OCI-LY7 (cell line): Measurements from ENCODE around the gene DPEP1. TPM values are rescaled to one million over a fixed set of nuclear protein-coding genes. Genes with fewer than 3 reads are reported as not detected.

ENCODE experiments used
- BruUV-seq: library from RNA; stranded (reverse); fragments of 400-500 nt; replicated peaks from 2 replicates; lab custom pipeline; 2021; lab: Mats Ljungman, UMichigan
- CTCF ChIA-PET: fragments of 300-600 bp; sonication (Branson Sonifier 250); formaldehyde crosslinking; loops from one replicate; lab custom pipeline; 2022; ENCODE audit warnings: antibody characterized with exemption; ENCODE audit not compliant: unreplicated experiment; lab: Charles Lee
- POLR2A ChIA-PET: fragments of 300-600 bp; sonication (Branson Sonifier 250); formaldehyde crosslinking; loops from one replicate; lab custom pipeline; 2022; ENCODE audit warnings: antibody characterized with exemption; lab: Charles Lee
- DNase-seq: peaks from one replicate; pipeline ENCODE4 v3.0.0-alpha.2; 2015; ENCODE audit warnings: low spot score
- H2AFZ ChIP-seq: fragments of 200-600 bp; sonication (generic), shearing (Covaris generic); 2 replicates; pipeline ENCODE4 v1.6.1; 2014; ENCODE audit warnings: mild to moderate bottlenecking, antibody characterized with exemption, low read length, moderate library complexity
- H3K27ac ChIP-seq: fragments of 200-600 bp; sonication (generic); 2 replicates; pipeline ENCODE4 v1.5.1; 2014; ENCODE audit warnings: mixed run types, low read depth, mild to moderate bottlenecking, moderate library complexity, low read length, inconsistent platforms; ENCODE audit not compliant: poor library complexity, severe bottlenecking
- H3K36me3 ChIP-seq: fragments of 200-600 bp; sonication (generic); 2 replicates; pipeline ENCODE4 v1.6.1; 2014; ENCODE audit warnings: mild to moderate bottlenecking, antibody characterized with exemption, low read length, moderate library complexity, mixed read lengths; ENCODE audit not compliant: insufficient read depth
- H3K4me1 ChIP-seq: fragments of 200-600 bp; sonication (generic); 2 replicates; pipeline ENCODE4 v1.5.1; 2014; ENCODE audit warnings: mild to moderate bottlenecking, low read length; ENCODE audit not compliant: insufficient read depth, poor library complexity, severe bottlenecking
- H3K4me2 ChIP-seq: fragments of 200-600 bp; sonication (generic); 2 replicates; pipeline ENCODE4 v1.6.1; 2014; ENCODE audit warnings: mild to moderate bottlenecking, low read length
- H3K4me3 ChIP-seq: fragments of 200-600 bp; sonication (generic); 2 replicates; pipeline ENCODE4 v1.5.1; 2014; ENCODE audit warnings: mild to moderate bottlenecking, low read depth, low read length; ENCODE audit not compliant: poor library complexity, severe bottlenecking
- H3K79me2 ChIP-seq: fragments of 200-600 bp; sonication (generic); 2 replicates; pipeline ENCODE4 v1.6.1; 2016; ENCODE audit warnings: low read depth, mild to moderate bottlenecking, low read length, moderate library complexity, mixed read lengths; ENCODE audit not compliant: insufficient read depth
- H3K9me2 ChIP-seq: fragments of 200-600 bp; sonication (generic); 2 replicates; pipeline ENCODE4 v1.6.1; 2016; ENCODE audit warnings: mild to moderate bottlenecking, low read length, mixed read lengths; ENCODE audit not compliant: insufficient read depth
- H3K9me3 ChIP-seq: fragments of 200-600 bp; sonication (generic); 2 replicates; pipeline ENCODE4 v1.6.1; 2014; ENCODE audit warnings: mild to moderate bottlenecking, mixed run types, low read length, mixed read lengths
- H4K20me1 ChIP-seq: fragments of 200-600 bp; sonication (generic); 2 replicates; pipeline ENCODE4 v1.6.1; 2014; ENCODE audit warnings: mild to moderate bottlenecking, antibody characterized with exemption, low read length, moderate library complexity, mixed read lengths; ENCODE audit not compliant: insufficient read depth
- CTCF ChIP-seq: fragments of 200-600 bp; sonication (generic); conservative IDR thresholded peaks from 2 replicates; pipeline ENCODE4 v1.5.1; 2014; ENCODE audit warnings: mild to moderate bottlenecking, antibody characterized with exemption, low read length, moderate library complexity, mixed read lengths
- EZH2phosphoT487 ChIP-seq: fragments of 200-600 bp; sonication (generic); IDR thresholded peaks from 2 replicates; pipeline ENCODE4 v1.6.1; 2018; ENCODE audit warnings: low read depth, borderline replicate concordance, mild to moderate bottlenecking, mixed run types, antibody characterized with exemption, low read length, moderate library complexity, mixed read lengths
- intact Hi-C: fragments of 100-400 bp; cut with micrococcal nuclease; formaldehyde crosslinking; loops from one replicate; pipeline ENCODE4 v1.10.0; 2022; ENCODE audit not compliant: unreplicated experiment
- total RNA-seq, 2 experiments: library from RNA; depleted of rRNA in 1 of 2; stranded (reverse); fragments of >200 nt in 1 of 2; shearing (Covaris generic) in 1 of 2; gene quantifications; 2 replicates each; pipeline ENCODE4 v1.2.3, GENCODE V29; 2014 to 2022

Gene DPEP1
- total RNA-seq, 2 experiments from 2014 or later, result not detected

DNA sequence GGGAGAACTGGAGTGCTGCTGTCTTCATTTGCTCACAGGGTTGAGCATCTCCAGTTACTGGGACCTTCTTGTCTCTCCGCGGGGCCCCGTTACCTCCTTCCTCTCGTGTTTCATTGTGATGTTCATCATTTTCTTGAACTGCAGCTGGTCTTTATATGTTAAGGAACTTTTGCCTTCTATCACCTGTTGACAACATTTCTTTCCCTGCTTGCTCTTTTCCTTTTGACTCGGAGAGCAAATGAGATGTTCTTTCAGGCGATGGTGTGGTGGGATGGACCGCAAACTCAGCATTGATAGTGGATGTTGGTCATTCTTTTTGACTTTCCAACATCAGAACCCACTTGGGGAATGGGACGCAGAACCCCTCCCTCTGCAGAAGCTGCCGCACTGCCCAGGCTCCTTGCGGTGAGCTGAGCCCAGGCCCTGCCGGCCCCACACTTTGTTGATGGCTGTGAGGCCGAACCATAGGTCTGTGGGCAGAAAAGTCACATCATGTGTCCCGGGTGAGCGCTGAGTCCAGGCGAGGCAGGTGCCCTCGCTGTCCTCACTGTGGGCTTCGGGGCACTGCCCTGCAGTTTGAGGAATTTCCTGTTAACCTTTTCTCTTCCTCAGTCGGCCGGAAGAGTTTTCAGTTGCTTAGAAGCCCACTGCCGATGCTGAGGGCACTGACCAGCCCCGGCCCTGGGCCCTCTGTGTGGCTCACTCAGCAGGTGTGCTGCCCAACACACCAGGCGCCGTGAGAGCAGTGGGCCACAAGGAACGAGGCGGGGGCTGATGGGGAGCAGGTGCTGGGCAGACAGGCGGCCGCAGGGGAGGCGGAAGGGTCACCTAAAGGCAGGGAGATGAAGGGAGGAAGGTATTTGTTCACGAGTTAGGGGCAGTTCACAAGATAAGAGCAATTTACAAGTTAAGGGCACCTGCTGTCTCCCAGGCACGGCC, 45.5 kb upstream of the DPEP1 start:
- POLR2A ChIA-PET, result no interaction called here
- Histone ChIP-seq H3K4me2 (no peak overlapping the region), H2AFZ (no peak overlapping the region), H3K9me3 (no peaks in the 10 kb centered on the region), H3K4me3 (no peak overlapping the region), H3K36me3 (peaks cover 27% of the 10 kb centered on the region), H3K79me2 (peaks cover 12% of the 10 kb centered on the region; the same call in 1 of the 2 replicates), H3K27ac (no peak overlapping the region), H3K4me1 (peaks cover 48% of the 10 kb centered on the region), H4K20me1 (peaks cover 17% of the 10 kb centered on the region), H3K9me2 (no peaks in the 10 kb centered on the region)
- intact Hi-C loops, result no loop called here
- no peak for DNase-seq
- no peak for TF ChIP-seq EZH2phosphoT487
- TF ChIP-seq CTCF, result no peak
- BruUV-seq, result no TSS peak
- CTCF ChIA-PET, result no interaction called here

DNA sequence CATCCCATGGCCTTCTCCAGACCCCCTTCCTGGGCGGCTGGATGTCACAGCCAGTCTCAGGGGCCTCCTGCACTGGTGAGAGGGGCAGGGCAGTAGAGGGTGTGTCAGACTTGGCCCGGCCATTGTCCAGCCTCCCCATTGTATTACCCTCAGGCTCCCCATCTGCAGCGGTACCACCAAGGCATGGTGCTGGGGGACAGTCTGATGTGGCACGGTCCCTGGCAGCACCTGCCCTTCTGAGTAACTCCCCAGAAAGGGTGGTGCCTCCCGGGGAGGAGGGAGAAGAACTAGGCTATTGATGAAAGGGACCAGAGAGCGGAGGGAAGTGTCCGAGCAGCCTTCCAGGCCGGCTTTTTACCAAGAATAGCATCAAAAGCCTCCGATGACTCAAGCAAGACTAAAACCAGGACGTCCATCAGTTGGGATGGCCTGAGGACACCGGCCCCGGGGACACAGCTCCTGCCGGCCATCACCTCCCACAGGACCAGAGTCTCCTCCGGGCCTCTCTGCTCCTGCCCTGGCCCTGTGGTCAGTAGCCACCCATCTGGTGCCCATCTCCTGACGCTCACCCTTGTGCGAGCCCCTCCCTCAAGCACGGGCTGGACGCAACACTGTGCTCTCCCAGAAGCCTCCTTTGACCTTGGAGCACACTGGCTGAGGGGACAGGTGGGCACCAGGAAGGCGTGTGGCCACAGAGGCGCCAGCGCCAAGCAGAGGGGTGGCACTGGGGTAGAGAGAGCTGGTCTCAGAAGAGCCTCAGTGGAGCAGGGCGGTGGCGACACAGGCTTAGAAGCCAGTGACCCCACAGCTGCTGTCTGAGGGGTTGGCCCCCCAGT, 43.7 kb upstream of the DPEP1 start:
- Histone ChIP-seq H3K9me3 (no peaks in the 10 kb centered on the region), H3K4me3 (no peak overlapping the region), H3K27ac (no peak overlapping the region), H4K20me1 (no peaks in the 10 kb centered on the region), H3K4me1 (peaks cover 34% of the 10 kb centered on the region), H3K36me3 (peaks cover 9% of the 10 kb centered on the region), H3K4me2 (no peak overlapping the region), H3K79me2 (no peaks in the 10 kb centered on the region), H2AFZ (no peak overlapping the region), H3K9me2 (no peaks in the 10 kb centered on the region)
- TF ChIP-seq CTCF (no peak), EZH2phosphoT487 (no peak)
- DNase-seq, result no peak
- intact Hi-C loops, result loop anchor here (5.0 kb wide), 1 partner anchor 73 kb away; no protein-coding TSS in a partner anchor
- BruUV-seq, result no TSS peak
- CTCF ChIA-PET, result interaction anchor here (0.6 kb wide), 1 partner anchor 234 kb away, joined by 3 read pairs; no protein-coding TSS in a partner anchor
- POLR2A ChIA-PET, result interaction anchor here (0.7 kb wide), 2 partner anchors 104 to 349 kb away, joined by 3 to 4 read pairs; partner anchors contain the start of gene MC1R
